PFSK-1 (cell line): Measurements from ENCODE around the gene TNKS2.

Experiments used
- FOXP2 ChIP-seq: optimal IDR thresholded peaks from 2 replicates; pipeline ENCODE3; 2011; ENCODE audit warnings: borderline replicate concordance, control low read depth, inconsistent platforms; ENCODE audit not compliant: insufficient read depth; ENCODE audit errors: extremely low read length, extremely low read depth
- POLR2AphosphoS5 ChIP-seq: IDR thresholded peaks from 2 replicates; pipeline ENCODE4 v1.6.1; 2012; ENCODE audit warnings: low read depth, mild to moderate bottlenecking, control low read depth, low read length, moderate library complexity
- REST ChIP-seq, 2 experiments: IDR thresholded peaks; 2 replicates each; pipeline versions ENCODE4 v1.6.1 to v1.8.0; 2011 to 2012; ENCODE audit warnings: low read depth in 2 of 2, low read length in 2 of 2, control low read depth in 1 of 2, inconsistent platforms in 1 of 2, mild to moderate bottlenecking in 1 of 2, moderate library complexity in 1 of 2; ENCODE audit not compliant: insufficient read depth in 1 of 2
- SIN3A ChIP-seq: IDR thresholded peaks from 2 replicates; pipeline ENCODE4 v1.6.1; 2012; ENCODE audit warnings: mild to moderate bottlenecking, low read length, moderate library complexity, borderline replicate concordance; ENCODE audit not compliant: insufficient read depth
- TAF1 ChIP-seq: IDR thresholded peaks from 2 replicates; pipeline ENCODE4 v1.6.1; 2012; ENCODE audit warnings: low read length, control low read depth, borderline replicate concordance; ENCODE audit not compliant: insufficient read depth

The TNKS2 gene

GRCh38 chr10:91803386-91804125 lies 5.3 kb downstream of the TNKS2 start:
- TF ChIP-seq FOXP2 (no peak), POLR2AphosphoS5 (no peak), SIN3A (no peak), REST (IDR thresholded peaks at IDR 0.05; ENCODE audit: insufficient read depth in 1 of 2, low read depth in 2 of 2, low read length in 2 of 2) (no peak), TAF1 (no peak)

- TF ChIP-seq SIN3A: no peak
- TF ChIP-seq FOXP2: no peak
- no peak for TF ChIP-seq TAF1
- no peak for TF ChIP-seq POLR2AphosphoS5
- no peak for TF ChIP-seq REST (IDR thresholded peaks at IDR 0.05; ENCODE audit: insufficient read depth in 1 of 2, low read depth in 2 of 2, low read length in 2 of 2)
Measured at GRCh38 chr10:91804126-91804510, 5.9 kb downstream of the TNKS2 start.

GRCh38 chr10:91805110-91805838 lies 7.0 kb downstream of the TNKS2 start:
- TF ChIP-seq POLR2AphosphoS5 (no peak), FOXP2 (no peak), SIN3A (no peak), REST (IDR thresholded peaks at IDR 0.05; ENCODE audit: insufficient read depth in 1 of 2, low read depth in 2 of 2, low read length in 2 of 2) (no peak)

GRCh38 chr10:91813251-91813650 lies 15.0 kb downstream of the TNKS2 start:
- TF ChIP-seq POLR2AphosphoS5: no peak
- TF ChIP-seq FOXP2: no peak
- no peak for TF ChIP-seq TAF1
- TF ChIP-seq SIN3A: no peak
- TF ChIP-seq REST (IDR thresholded peaks at IDR 0.05; ENCODE audit: insufficient read depth in 1 of 2, low read depth in 2 of 2, low read length in 2 of 2): no peak

GRCh38 chr10:91816981-91817380 lies 18.8 kb downstream of the TNKS2 start:
- TF ChIP-seq SIN3A (no peak), TAF1 (no peak), REST (IDR thresholded peaks at IDR 0.05; ENCODE audit: insufficient read depth in 1 of 2, low read depth in 2 of 2, low read length in 2 of 2) (no peak), FOXP2 (no peak), POLR2AphosphoS5 (no peak)
